ENCODE measurements around the gene BACH2.
"Not testable (repeated sequence)": the region's sequence is repeated elsewhere in the genome, so short reads cannot be mapped to it uniquely, and the experiment has no call there.

BACH2 gene

GRCh38 chr6:89977808-89978748, 318.6 kb downstream of the BACH2 start:
- DNase-seq (ENCODE audit: low read depth in 1 of 2, low spot score in 1 of 2) = no peak

GRCh38 chr6:89976694-89977020, 320.0 kb downstream of the BACH2 start:
- no peak for DNase-seq (ENCODE audit: low read depth in 1 of 2, low spot score in 1 of 2)

- DNase-seq (ENCODE audit: low read depth in 1 of 2, low spot score in 1 of 2) = no peak
Observed at GRCh38 chr6:89975991-89976693, 320.5 kb downstream of the BACH2 start.

- no peak for DNase-seq (ENCODE audit: low read depth in 1 of 2, low spot score in 1 of 2)
Observed at GRCh38 chr6:89975366-89975765, 321.3 kb downstream of the BACH2 start.

GRCh38 chr6:89974834-89975233, 321.8 kb downstream of the BACH2 start:
- DNase-seq (ENCODE audit: low read depth in 1 of 2, low spot score in 1 of 2) = no peak

GRCh38 chr6:89972025-89972381, 324.6 kb downstream of the BACH2 start:
- DNase-seq (ENCODE audit: low read depth in 1 of 2, low spot score in 1 of 2) = no peak

GRCh38 chr6:89971338-89972024, 325.2 kb downstream of the BACH2 start:
- not testable (repeated sequence) for DNase-seq (ENCODE audit: low read depth in 1 of 2, low spot score in 1 of 2)

GRCh38 chr6:89970609-89971337, 325.9 kb downstream of the BACH2 start:
- no peak for DNase-seq (ENCODE audit: low read depth in 1 of 2, low spot score in 1 of 2)

- no peak for DNase-seq (ENCODE audit: low read depth in 1 of 2, low spot score in 1 of 2)
Observed at GRCh38 chr6:89970072-89970471, 326.6 kb downstream of the BACH2 start.

GRCh38 chr6:89966913-89967312, 329.7 kb downstream of the BACH2 start:
- DNase-seq (ENCODE audit: low read depth in 1 of 2, low spot score in 1 of 2) = no peak

GRCh38 chr6:89966228-89966544, 330.5 kb downstream of the BACH2 start:
- DNase-seq (ENCODE audit: low read depth in 1 of 2, low spot score in 1 of 2) = no peak

GRCh38 chr6:89965441-89966227, 331.0 kb downstream of the BACH2 start:
- DNase-seq (ENCODE audit: low read depth in 1 of 2, low spot score in 1 of 2) = no peak

- DNase-seq (ENCODE audit: low read depth in 1 of 2, low spot score in 1 of 2) = no peak
Observed at GRCh38 chr6:89963391-89963790, 333.3 kb downstream of the BACH2 start.

- DNase-seq (ENCODE audit: low read depth in 1 of 2, low spot score in 1 of 2) = no peak
Observed at GRCh38 chr6:89961481-89961880, 335.2 kb downstream of the BACH2 start.

GRCh38 chr6:89959883-89960282, 336.8 kb downstream of the BACH2 start:
- no peak for DNase-seq (ENCODE audit: low read depth in 1 of 2, low spot score in 1 of 2)

GRCh38 chr6:89956182-89956581, 340.5 kb downstream of the BACH2 start:
- no peak for DNase-seq (ENCODE audit: low read depth in 1 of 2, low spot score in 1 of 2)

GRCh38 chr6:89955364-89955763, 341.3 kb downstream of the BACH2 start:
- DNase-seq (ENCODE audit: low read depth in 1 of 2, low spot score in 1 of 2) = no peak

GRCh38 chr6:89954721-89955148, 341.9 kb downstream of the BACH2 start:
- no peak for DNase-seq (ENCODE audit: low read depth in 1 of 2, low spot score in 1 of 2)

- DNase-seq (ENCODE audit: low read depth in 1 of 2, low spot score in 1 of 2) = no peak
Observed at GRCh38 chr6:89952686-89953085, 344.0 kb downstream of the BACH2 start.

GRCh38 chr6:89952105-89952671, 344.5 kb downstream of the BACH2 start:
- no peak for DNase-seq (ENCODE audit: low read depth in 1 of 2, low spot score in 1 of 2)

Data from stimulated activated CD4-positive, alpha-beta T cell treated with anti-CD3 and anti-CD28 coated beads, Interleukin-15, amount 100 ng/mL, for 1 hour (primary cell).